GM18498 (cell line): ENCODE measurements around the gene RGS8.
A peak's percentile ranks its signal among the peaks of the same experiment; 100 is the strongest.

ENCODE experiments used
- ATAC-seq: cut with Tn5 transposase; IDR thresholded peaks from one replicate; pipeline ENCODE4 v1.9.1; 2021; ENCODE audit warnings: mild to moderate bottlenecking, moderate library complexity; ENCODE audit not compliant: unreplicated experiment

Gene RGS8

DNA sequence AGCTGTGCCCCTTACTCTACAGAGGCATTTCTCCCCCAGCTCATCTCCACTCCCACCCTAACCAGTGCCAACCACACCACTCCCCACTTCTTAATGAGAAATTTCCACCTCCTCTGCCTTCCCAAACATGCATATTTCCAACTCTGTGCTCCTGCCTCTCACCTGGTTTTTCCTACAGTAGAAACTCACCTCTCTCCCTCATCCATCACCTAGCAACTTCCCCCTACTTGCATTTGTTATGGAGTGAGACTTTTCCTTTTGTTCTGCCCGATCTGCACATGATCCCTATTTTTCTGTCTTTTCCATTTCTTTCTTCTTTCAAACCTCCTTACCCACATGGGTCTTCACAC, 11.9 kb downstream of the RGS8 start:
- no peak for ATAC-seq

DNA sequence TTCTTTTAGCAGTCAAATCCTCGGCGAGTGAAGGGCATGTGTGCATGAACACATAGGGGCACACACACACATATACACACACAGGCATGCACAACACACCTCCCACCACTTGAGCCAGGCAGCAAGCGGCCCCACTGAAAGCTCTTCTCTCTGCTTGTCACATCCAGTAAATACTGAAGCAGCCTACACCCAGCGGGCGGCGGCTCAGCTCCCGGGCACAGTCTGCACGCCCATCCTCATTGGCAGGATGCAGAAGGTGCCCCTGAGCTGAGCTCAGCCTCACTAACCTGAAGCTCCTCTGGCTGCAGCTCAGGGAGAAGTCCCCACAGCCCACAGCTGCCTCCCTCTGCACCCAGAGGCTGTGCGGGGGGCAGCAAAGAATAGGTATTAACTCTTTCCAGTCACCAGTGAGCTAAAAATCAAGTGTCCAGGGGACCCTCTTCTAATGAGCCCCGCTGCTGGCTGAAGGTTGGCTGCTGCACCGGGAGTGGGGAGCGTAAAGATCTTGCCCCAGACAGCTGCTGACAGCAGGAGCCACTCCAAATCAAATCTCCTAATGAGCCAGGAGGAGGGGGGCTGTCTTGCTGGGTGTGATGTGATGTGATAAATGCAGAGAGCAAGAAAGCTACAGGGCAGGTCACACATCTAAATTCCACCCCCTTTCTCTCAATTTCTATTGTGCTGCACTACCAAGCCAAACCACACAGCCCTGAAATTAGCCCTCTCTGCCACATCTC, 12.5 kb downstream of the RGS8 start:
- ATAC-seq = no peak

DNA sequence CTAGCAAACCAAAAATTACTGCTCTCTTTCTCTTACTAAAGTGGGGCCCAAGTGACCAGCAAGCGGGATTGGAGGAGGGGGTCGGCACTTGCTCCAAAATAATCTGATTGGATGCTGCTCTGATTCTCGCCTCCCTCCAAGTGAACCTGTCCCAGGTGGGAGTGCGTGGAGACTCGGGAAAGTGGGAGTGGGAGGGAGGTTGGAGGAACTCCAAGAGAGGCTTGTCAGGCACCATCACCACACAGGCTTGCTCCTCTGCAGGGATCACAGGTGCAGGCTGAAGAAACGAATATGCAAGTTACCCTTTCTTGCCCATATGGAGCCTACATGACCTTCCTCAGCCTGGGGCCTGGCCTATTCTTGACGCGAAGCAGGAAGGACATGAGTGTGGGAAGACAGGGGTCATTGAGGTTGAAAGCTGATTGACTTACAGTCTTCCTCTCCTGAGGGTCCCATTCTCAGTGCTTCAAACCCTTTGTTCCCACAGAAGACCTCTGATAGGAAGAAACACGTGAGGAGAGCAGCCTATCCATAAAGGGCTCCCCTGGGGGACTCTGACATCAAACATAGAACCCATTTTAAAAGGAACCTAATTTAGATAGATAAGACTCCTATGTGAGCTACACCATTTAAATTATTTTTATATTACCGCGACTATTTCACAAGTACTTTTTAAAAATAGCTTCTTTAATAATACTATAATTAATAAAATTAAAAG, 14.2 kb downstream of the RGS8 start:
- no peak for ATAC-seq

DNA sequence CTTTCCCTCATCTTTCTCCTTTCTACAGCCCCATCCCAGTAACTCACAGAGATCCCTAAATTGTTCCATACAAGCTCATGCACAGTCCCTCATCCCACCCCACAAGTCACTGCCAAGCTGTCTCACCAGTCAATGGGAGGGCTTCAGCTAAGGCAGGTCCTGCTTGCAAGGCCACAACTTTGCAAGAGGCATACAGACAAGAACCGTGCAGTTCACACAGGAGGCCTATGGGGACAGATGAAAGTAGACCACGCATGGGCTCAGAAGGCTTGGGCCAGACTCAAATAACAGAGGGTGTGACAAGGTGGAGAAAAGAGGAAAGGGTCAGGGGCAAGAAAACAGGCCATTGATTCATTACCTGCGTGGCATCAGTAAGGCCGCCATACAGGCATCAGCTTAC, 15.1 kb downstream of the RGS8 start:
- ATAC-seq = no peak

DNA sequence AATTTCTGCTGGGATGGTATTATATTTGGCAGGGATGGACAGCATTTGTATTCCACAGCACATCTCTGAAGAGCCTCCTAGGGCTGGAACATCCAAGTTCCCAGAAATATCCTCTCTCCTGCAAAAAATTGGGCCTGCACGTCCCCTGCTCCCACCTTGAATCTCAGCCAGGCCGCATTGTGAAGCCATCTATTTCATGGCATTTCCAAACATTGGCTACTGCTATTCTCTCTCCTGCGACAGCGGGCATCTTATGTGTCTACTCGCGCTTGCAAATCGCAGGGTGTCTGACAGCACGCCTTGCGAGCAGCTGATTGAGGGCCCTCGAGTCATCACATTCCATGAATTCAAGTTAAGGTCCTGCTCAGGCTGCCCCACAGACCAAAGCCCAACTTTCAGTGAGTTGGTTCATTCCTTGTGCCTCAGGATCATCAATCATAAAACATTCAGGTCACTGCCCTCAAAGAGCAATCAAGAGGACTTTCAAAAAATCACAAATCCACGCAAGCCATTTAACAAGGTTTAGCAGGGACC, 15.8 kb downstream of the RGS8 start:
- no peak for ATAC-seq

DNA sequence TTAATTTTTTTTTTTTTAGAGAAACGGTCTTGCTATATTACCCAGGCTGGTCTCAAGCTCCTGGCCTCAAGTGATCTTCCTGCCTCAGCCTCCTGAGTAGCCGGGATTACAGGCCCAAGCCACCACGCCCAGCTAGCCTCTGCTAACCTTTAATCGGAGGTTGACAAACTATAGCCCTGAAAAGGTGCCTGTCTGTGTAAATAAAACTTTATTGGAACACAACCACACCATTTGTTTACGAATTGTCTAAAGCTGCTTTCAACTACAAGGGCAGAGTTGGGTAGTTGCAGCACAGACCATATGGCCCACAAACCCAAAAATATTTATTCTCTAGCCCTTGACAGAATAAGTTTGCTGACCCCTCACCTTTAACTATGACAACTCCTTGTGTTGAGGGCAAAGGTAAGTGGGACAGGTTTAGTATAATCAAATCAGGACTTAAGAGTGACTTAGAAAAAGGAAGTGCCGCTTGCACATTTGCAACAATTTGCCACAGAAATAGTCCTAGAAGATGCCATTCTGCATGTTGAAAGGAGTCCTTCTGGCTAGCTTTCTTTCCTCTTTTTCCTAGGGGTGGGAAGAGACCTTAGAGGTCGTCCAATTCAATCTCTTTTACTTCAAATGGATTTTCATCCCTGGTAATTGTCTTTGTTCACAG, 16.4 kb downstream of the RGS8 start:
- ATAC-seq = no peak

DNA sequence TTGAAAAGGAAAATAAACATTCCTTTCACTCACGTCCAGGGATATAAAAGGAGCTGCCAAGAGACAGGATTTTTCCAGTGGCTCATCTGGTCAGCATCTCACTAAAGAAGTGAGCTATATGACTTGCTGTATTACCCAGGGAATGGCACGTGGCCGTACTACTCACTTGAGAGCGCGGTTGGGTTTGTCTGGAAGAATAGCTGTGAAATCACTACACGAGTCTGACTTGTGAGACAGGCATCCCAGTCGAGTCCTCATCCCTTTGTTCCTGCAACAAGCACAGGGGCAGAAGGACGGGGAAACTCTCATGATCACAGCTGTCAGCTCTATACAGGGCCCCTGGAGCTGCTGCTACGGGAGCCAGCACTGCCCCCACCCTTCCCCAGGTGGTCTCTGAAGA, 17.7 kb downstream of the RGS8 start:
- no peak for ATAC-seq

DNA sequence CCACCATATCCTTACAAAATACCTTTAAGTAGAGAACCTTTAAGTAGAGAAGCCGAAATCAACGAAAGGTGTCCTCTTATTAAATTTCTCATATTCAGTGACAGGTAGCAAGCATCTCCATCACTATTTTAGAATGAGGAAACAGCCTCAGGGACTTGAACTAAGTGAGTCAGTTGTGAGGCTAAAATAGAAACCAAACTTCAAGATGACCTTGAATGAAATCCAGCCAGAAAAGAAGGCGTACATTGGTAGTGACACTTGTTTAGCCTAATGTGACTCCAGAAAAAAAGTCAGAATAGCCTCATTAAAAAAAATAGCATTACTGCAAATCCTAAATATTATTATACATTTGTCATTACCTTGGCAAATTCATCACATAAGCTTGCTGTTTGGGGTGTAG, 20.1 kb downstream of the RGS8 start:
- no peak for ATAC-seq

DNA sequence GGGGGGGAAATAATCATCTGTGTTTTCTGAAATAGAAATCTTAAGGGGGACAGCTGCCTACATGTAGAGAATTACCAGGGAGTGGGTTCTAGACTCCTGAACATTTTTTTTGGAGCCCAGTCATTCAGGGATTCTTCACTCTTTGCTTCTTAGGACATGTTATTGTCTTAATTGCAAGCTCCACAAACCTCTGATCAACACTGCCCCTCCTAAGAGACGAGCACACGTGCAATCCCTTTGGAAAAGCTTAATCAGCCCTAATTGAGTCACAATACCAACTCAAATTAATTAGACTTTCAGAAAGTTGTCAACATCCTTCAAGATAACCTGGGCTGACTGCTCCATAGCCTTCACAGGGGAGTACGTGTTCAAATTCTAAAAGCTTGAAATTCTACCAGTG, 21.4 kb downstream of the RGS8 start:
- no peak for ATAC-seq

DNA sequence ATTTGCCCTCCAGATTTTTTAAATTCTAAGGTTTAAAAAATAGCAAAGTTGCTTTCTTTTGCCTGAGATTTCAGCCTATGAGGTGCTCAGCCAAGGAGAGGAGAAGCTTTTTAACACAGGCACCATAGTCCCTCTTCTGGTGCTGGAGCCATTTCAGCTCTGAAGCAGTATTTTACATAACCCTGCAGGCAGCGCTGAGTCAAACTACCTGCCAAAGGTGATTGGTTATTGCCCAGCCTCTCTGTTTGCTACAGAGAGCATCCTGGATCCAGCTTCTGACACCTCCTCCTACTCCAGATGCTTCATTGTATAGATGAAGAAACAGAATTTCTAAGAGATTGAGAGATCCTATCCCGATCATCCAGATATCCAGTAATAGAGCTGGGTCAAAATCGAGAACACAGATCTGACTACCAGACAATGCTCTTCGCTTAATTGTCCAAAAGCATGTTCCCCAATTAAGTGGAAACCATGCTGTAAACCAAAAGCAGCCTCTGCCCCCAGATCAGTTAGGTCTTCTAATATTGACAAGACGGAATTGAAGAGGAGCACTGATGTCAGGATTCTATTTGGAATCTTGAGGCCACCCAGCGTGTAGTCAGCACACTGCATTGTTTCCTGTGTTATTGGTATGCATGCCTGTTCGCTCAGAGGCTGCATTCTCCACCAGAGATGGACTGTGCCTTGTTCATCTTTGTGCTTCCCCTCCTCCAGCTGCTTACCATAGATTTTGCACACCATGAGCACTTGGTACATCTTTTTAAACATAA, 22.1 kb downstream of the RGS8 start:
- no peak for ATAC-seq

DNA sequence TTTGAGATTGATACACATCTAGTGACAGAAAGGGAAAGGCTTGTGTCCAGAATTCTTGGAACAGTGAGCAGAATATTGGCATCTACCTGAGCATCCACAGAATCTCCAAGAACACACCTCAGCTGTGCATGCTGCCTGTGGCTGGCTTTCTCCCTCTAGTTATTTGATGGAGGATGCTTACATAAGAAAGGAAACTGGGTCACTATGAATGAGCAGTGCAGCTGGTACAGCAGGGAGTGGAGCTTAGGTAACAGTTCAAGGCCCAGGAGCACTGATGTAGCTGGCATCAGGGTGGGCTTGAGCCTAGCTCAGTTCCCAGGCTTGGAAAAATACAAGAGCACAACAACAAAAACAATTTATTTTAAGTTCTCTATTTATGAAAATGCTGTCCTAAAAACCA, 26.3 kb downstream of the RGS8 start:
- no peak for ATAC-seq

DNA sequence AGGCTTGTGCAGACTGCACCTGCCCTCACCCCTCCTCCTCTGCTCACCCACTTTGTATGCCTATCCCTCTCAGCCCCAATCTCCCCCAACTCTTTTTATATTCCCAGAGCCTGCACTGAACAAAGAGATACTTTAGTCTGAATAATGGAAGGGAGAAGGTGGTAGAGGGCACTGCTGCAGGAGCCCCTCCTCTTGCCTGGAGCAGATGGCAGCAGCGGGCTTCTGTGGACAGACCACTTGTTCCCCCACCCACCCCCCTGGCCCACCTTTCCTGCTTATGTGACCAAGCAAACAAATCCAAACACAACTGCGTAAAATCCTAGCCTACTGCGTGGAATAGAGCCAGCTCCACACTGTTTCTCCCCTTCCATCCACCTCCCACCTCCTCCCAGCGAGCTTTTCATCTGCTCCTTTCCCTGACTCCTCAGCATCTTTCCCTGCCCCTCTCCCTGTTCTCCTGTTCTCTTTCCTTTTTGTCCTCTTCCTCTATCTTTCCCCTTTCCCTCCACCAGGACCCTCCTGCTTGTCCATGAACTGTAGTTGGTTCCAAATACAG, 27.5 kb downstream of the RGS8 start:
- no peak for ATAC-seq

DNA sequence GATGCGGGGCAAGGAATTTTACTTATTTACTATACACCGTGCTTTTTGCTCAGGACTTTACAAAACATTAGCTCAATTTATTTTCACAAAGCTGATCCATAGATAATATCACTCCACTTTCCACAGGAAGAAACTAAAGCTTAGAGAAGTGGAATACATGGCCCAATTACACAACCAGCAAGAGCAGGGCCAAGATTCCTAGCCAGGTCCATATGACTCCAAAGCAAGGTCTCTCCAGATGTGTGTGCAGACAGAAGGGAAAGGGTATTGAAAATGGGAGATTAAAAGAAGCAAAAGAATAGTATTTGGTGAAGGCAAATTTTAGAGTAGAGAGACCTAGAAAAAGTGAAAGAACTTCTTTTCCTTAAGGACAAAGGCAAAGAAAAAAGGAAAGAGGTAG, 30.4 kb downstream of the RGS8 start:
- no peak for ATAC-seq

DNA sequence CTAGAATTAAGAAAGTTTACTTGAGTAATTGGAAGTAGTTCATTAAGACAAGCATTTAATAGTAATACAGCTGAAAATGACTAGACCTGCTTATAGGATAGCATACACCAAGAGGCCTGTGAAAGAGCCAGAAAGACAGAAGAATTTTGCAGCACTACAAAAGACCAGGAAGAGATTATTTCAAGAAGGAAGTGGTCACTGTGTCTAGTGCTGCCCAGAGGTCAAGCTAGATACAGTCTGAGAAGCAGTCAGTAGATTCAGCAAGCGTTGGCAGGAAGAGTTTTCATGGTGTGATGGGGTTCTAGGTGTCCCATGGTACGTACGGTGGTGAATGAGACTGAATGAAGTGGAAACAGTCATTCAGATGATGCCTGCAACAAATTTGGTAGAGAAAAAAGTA, 31.5 kb downstream of the RGS8 start:
- ATAC-seq = no peak

DNA sequence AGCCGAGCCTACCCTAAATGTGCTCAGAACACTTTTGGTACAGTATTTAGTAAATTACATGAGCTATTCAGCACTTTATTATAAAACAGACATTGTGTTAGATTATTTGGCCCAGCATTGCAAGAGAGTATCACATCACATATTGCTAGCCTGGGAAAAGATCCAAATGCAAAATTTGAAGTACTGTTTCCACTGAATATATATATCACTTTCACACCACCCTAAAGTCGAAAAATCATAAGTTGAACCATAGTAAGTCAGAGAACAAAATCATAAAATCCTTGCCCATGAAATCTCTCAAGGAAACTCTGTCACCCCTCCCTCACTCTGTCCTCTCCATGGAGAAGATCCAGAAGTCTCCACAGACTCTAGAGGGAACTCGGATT, 33.1 kb downstream of the RGS8 start:
- no peak for ATAC-seq

DNA sequence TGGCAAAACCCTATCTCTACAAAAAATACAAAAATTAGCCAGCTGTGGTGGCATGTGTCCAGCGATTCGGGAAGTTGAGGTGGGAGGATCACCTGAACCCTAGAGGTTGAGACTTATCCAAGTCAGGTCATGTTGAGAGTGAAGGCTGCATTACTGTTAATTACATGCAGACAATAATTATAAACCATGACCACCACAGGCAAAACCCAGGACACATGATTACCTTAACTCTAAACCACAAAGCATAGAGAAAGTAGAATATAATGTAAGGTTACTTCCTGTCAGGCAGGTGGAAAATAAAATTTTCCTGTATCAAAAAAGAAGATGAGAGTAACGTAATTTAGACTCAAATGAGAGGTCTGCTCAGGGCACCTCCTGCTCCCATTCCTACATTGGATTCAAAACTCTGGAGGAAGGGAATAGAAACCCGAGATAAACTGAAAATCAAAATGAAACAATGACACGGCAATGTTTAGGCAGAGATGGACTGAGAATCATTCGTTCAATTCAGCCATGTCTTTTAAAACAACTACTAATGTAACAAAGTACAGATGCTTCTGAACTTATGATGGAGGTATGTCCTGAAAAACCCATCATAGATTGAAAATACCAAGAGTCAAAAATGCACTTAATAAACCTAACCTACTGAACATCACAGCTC, 33.6 kb downstream of the RGS8 start:
- no peak for ATAC-seq

DNA sequence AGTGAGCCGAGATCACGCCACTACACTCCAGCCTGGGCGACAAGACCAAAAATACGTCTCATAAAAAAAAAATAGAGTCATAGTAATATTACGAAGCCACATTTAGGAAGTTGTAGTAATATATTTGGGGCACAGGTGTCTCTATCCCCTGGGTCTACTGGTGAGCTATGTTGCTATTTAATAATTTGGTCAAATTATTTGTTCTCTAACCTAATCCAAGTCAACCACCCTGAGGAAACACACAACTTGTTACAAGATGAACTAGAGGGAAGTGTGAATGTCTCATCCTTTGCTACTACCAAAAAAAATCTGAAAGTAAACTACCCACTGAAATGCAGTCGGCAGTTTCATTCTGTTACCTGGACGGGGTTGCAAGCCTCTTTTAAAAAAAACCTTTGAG, 35.3 kb downstream of the RGS8 start:
- peak; percentile 52 for ATAC-seq

DNA sequence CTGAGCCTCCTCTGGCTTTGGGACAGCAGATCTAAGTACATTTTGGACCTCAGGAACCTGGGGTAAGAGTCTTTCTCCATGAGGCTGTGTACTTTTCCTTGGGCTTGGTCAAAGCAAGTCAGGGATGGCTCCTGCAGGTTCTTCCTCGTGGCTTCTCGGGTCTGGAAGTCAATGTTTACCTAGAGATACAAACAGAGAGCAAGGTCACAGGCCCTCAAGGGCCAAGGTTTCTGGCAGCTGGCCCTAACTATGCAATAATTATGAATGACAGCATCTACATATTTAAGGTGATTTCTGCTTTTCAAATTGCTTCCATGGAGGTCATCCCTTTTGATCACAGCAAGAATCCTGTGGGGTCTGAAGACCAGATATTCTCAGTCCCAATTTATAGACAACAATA, 37.6 kb downstream of the RGS8 start:
- no peak for ATAC-seq

DNA sequence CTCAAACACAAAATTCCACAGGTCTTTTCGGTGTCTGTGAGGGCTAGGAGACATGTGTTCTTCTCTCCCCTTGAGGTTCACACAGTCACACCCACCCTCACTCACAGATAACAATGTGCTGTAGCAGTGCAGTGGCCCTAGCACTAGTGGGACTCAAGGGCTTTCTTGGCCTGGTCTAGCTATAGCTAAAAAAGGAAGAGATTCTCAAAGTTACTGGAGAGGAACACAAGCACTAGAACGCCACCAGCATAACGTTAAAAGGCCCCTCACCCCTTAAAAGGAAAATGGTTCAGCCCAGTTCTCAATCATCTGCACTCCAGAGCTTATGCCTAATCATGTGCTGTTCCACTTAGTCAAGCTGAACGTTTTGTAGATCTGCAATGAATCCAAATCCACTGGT, 39.5 kb downstream of the RGS8 start:
- no peak for ATAC-seq

DNA sequence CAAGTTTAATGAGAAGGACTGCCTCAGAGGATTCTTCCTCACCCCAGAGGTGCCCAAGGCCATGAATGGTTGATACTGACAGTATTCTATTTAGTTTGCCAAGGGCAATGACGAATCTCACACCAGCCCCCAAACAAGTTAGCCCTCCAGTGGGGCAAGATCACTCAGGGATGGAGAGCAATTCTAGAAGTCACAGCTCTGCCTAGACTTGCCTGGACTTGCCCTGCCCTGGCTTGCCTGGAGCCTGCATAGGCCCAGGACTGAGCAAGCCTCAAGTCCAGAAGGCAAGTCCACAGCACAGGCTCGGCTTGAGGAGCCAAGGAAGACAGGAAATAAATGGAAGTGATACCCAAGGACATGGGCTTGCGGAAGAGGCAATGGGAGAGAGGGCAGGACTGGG, 40.7 kb downstream of the RGS8 start:
- no peak for ATAC-seq

DNA sequence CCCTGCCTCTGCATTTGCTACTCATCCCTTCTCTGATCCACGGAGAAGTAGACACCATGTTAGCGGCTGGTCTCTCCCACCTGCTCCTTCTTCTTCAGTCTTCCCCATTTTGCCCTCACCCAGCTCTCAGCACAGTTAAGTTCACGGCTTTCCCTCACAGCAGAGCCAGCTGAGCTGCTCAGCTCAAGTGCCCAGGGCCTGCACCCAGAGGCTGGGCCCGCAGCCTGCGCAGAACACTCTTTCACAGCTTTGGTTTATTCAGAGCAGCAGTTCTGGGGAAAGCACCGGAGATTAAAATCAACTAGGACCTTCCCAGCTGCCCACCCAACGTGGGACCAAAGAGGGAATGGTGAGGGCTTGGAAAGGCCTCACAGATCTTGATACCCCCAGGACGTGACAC, 41.9 kb downstream of the RGS8 start:
- ATAC-seq = no peak
